Erythroblast (primary cell): ENCODE results near the gene PPM1M.

Experiments
- DNase-seq, 2 experiments: peaks; one replicate each; lab custom pipeline; 2025; lab: John Stamatoyannopoulos, UW
- GATA1 ChIP-seq: IDR thresholded peaks from 2 replicates; pipeline ENCODE4 v1.6.1; 2011; ENCODE audit warnings: low read depth, mild to moderate bottlenecking, control low read depth, low read length, moderate library complexity
- POLR2A ChIP-seq: IDR thresholded peaks from 2 replicates; pipeline ENCODE4 v1.6.1; 2011; ENCODE audit warnings: mild to moderate bottlenecking, low read length

The PPM1M gene

GRCh38 chr3:52238761-52239701 is 6.5 kb upstream of the PPM1M start, which contains the start of gene TWF2:
TWF2 (minus strand) TSS chr3:52239158; CDS start chr3:52239016, 142 bp downstream.
- TF ChIP-seq POLR2A (peak; percentile 87), GATA1 (no peak)

GRCh38 chr3:52240059-52240885 is 5.3 kb upstream of the PPM1M start:
- TF ChIP-seq POLR2A (peak; percentile 92), GATA1 (no peak)
- DNase-seq = peak; percentile 91 to 93

More at GRCh38 chr3:52238761-52239701, 6.5 kb upstream of the PPM1M start, which contains the start of gene TWF2:
- DNase-seq = peak; percentile 83 to 90

GRCh38 chr3:52240886-52241370 is 4.6 kb upstream of the PPM1M start:
- DNase-seq = no peak
- TF ChIP-seq GATA1 = no peak

- DNase-seq = peak; percentile 13 to 30
- TF ChIP-seq GATA1 = no peak
- TF ChIP-seq POLR2A = no peak
Observed at GRCh38 chr3:52242039-52242438, 3.5 kb upstream of the PPM1M start.

GRCh38 chr3:52243791-52244628 is 1.5 kb upstream of the PPM1M start:
- peak in 1 of 2 experiments; percentile 31 for DNase-seq
- TF ChIP-seq POLR2A (peak; percentile 35), GATA1 (no peak)

- TF ChIP-seq POLR2A (no peak), GATA1 (no peak)
- DNase-seq = no peak
Observed at GRCh38 chr3:52246264-52246620, 683 bp downstream of the PPM1M start.

GRCh38 chr3:52246728-52247408 is 1.3 kb downstream of the PPM1M start:
- DNase-seq = peak in 1 of 2 experiments; percentile 18
- TF ChIP-seq POLR2A (no peak), GATA1 (no peak)

- DNase-seq = no peak
Observed at GRCh38 chr3:52247409-52248164, 2.0 kb downstream of the PPM1M start.

GRCh38 chr3:52248165-52248541 is 2.6 kb downstream of the PPM1M start:
- DNase-seq = no peak
- TF ChIP-seq GATA1 (no peak), POLR2A (no peak)

More at GRCh38 chr3:52247409-52248164, 2.0 kb downstream of the PPM1M start:
- no peak for TF ChIP-seq GATA1
- TF ChIP-seq POLR2A = no peak

- peak; percentile 27 to 29 for DNase-seq
- TF ChIP-seq POLR2A = no peak
- no peak for TF ChIP-seq GATA1
Observed at GRCh38 chr3:52248816-52249547, 3.4 kb downstream of the PPM1M start.

GRCh38 chr3:52249683-52250082 is 4.1 kb downstream of the PPM1M start:
- TF ChIP-seq GATA1 = no peak
- TF ChIP-seq POLR2A = no peak
- no peak for DNase-seq

GRCh38 chr3:52250122-52250521 is 4.6 kb downstream of the PPM1M start:
- TF ChIP-seq POLR2A (no peak), GATA1 (no peak)
- DNase-seq = no peak
